ENCODE measurements around the gene SLC15A1. TPM values are rescaled to one million over a fixed set of nuclear protein-coding genes. Genes with fewer than 3 reads are reported as not detected.

The SLC15A1 gene
- total RNA-seq, 6 experiments from 2014 or later: not detected

DNA sequence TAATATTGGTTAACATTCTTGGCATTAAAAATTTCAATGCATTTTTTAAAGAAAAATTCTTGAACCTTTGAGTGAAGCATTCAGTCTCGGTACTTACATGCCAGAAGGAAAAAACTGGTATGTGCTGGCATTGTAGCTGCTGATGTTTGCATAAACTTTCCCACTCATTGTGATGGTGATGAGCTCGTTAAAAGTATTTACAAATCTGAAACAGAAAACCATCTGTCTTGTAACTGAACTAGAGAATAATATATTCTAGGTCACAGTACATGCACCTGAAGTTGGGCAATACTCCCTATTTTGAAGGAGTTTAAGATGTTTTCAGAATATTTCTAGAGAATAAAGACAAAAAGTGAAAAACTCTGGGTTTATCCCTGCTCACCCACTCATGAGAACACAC is 64.1 kb downstream of the SLC15A1 start:
- Mint-ChIP-seq H3K4me1 (ENCODE audit: low read depth) (no peaks in the 10 kb centered on the region), H3K27me3 (ENCODE audit: insufficient read depth) (peaks cover 10% of the 10 kb centered on the region), H3K27ac (no peak overlapping the region), H3K4me3 (no peak overlapping the region), H3K9me3 (no peaks in the 10 kb centered on the region), H3K36me3 (ENCODE audit: low read depth) (no peaks in the 10 kb centered on the region)
- no peak for DNase-seq
- TF ChIP-seq, protein P1, sequence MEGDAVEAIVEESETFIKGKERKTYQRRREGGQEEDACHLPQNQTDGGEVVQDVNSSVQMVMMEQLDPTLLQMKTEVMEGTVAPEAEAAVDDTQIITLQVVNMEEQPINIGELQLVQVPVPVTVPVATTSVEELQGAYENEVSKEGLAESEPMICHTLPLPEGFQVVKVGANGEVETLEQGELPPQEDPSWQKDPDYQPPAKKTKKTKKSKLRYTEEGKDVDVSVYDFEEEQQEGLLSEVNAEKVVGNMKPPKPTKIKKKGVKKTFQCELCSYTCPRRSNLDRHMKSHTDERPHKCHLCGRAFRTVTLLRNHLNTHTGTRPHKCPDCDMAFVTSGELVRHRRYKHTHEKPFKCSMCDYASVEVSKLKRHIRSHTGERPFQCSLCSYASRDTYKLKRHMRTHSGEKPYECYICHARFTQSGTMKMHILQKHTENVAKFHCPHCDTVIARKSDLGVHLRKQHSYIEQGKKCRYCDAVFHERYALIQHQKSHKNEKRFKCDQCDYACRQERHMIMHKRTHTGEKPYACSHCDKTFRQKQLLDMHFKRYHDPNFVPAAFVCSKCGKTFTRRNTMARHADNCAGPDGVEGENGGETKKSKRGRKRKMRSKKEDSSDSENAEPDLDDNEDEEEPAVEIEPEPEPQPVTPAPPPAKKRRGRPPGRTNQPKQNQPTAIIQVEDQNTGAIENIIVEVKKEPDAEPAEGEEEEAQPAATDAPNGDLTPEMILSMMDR (IDR thresholded peaks at IDR 0.05): no peak

GRCh38 chr13:98687319-98687718 is 65.2 kb downstream of the SLC15A1 start:
- Mint-ChIP-seq H3K4me1 (ENCODE audit: low read depth) (no peaks in the 10 kb centered on the region), H3K36me3 (ENCODE audit: low read depth) (no peaks in the 10 kb centered on the region), H3K9me3 (no peaks in the 10 kb centered on the region), H3K27ac (no peak overlapping the region), H3K4me3 (no peak overlapping the region), H3K27me3 (ENCODE audit: insufficient read depth) (peaks cover 10% of the 10 kb centered on the region)
- DNase-seq: no peak
- TF ChIP-seq, protein P1 (IDR thresholded peaks at IDR 0.05): no peak

DNA sequence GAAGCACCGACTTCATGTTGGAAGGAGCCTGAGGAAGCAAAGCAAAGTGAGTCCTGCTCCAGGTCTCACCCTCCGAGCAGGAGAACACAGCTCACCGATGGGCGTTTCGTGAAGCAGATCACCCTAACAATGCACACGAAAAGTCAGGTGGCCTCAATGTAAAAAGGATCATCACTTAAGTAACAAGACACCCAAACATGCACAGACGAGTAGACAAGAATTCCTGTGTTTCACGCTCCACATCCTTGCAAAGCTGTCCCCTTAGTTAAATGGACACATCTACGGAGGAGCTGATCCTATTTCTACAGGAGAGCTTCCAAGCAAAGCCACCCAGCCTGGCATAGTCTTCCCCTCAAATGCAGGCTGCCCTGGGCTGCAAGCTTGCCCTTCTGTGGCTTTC is 66.2 kb downstream of the SLC15A1 start:
- TF ChIP-seq, protein P1 (IDR thresholded peaks at IDR 0.05): no peak
- no peaks in the 10 kb centered on the region for H3K4me1 Mint-ChIP-seq (ENCODE audit: low read depth)
- H3K36me3 Mint-ChIP-seq (ENCODE audit: low read depth): no peaks in the 10 kb centered on the region
- peaks cover 10% of the 10 kb centered on the region for H3K27me3 Mint-ChIP-seq (ENCODE audit: insufficient read depth)
- H3K4me3 Mint-ChIP-seq: no peak overlapping the region
- no peak overlapping the region for H3K27ac Mint-ChIP-seq
- DNase-seq: no peak
- no peaks in the 10 kb centered on the region for H3K9me3 Mint-ChIP-seq

- no peak for DNase-seq
- H3K4me3 Mint-ChIP-seq: no peak overlapping the region
- H3K36me3 Mint-ChIP-seq (ENCODE audit: low read depth): no peaks in the 10 kb centered on the region
- H3K9me3 Mint-ChIP-seq: no peaks in the 10 kb centered on the region
- TF ChIP-seq, protein P1 (IDR thresholded peaks at IDR 0.05): no peak
- H3K4me1 Mint-ChIP-seq (ENCODE audit: low read depth): no peaks in the 10 kb centered on the region
- H3K27me3 Mint-ChIP-seq (ENCODE audit: insufficient read depth): peaks cover 13% of the 10 kb centered on the region
- H3K27ac Mint-ChIP-seq: no peak overlapping the region
Observed at GRCh38 chr13:98685146-98685545, 67.3 kb downstream of the SLC15A1 start.

DNA sequence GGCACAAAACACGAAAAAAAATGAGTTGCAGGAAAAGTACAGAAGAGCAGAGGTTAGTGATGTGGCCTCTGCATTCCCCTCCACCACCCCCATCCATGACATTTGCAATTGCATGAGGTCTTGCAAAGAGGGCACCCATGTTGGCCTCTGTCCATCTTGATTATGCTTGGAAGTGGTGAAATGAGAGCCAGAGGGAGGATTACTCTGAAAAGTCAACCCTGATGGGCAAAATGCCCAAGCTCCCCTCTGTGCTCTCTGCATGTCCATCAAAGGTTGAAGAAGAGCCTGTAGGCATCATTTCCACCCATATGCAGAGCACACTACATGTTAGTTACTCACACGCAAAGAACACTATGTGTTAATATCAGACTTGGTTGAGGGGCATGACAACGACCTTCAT is 71.4 kb downstream of the SLC15A1 start:
- no peak for DNase-seq
- H3K36me3 Mint-ChIP-seq (ENCODE audit: low read depth): no peaks in the 10 kb centered on the region
- no peaks in the 10 kb centered on the region for H3K9me3 Mint-ChIP-seq
- no peak overlapping the region for H3K4me3 Mint-ChIP-seq
- TF ChIP-seq, protein P1 (IDR thresholded peaks at IDR 0.05): no peak
- H3K27me3 Mint-ChIP-seq (ENCODE audit: insufficient read depth): peaks cover 8% of the 10 kb centered on the region
- peaks cover 10% of the 10 kb centered on the region; the same call in 1 of the 2 replicates for H3K4me1 Mint-ChIP-seq (ENCODE audit: low read depth)
- no peak overlapping the region for H3K27ac Mint-ChIP-seq

GRCh38 chr13:98678741-98679140 is 73.7 kb downstream of the SLC15A1 start:
- DNase-seq: no peak
- no peaks in the 10 kb centered on the region for H3K36me3 Mint-ChIP-seq (ENCODE audit: low read depth)
- peaks cover 15% of the 10 kb centered on the region for H3K27me3 Mint-ChIP-seq (ENCODE audit: insufficient read depth)
- no peaks in the 10 kb centered on the region for H3K9me3 Mint-ChIP-seq
- H3K4me1 Mint-ChIP-seq (ENCODE audit: low read depth): peaks cover 10% of the 10 kb centered on the region; the same call in 1 of the 2 replicates
- no peak overlapping the region for H3K27ac Mint-ChIP-seq
- TF ChIP-seq, protein P1 (IDR thresholded peaks at IDR 0.05): no peak
- H3K4me3 Mint-ChIP-seq: no peak overlapping the region
